Activated gamma-delta T cell treated with Interleukin-2 at 50 U/mL for 16 hours (primary cell): ENCODE data around the gene DCDC1.

Experiments used
- DNase-seq: peaks from one replicate; pipeline ENCODE4 v3.0.0-alpha.2; 2020

The DCDC1 gene

GRCh38 chr11:30895046-30895445, 474.5 kb downstream of the DCDC1 start:
- no peak for DNase-seq

- no peak for DNase-seq
These were observed 476.2 kb downstream of the DCDC1 start for GRCh38 chr11:30893318-30893717.

- DNase-seq: no peak
These were observed 480.3 kb downstream of the DCDC1 start for GRCh38 chr11:30889143-30889794.

- no peak for DNase-seq
These were observed 490.1 kb downstream of the DCDC1 start for GRCh38 chr11:30879322-30880005.

- DNase-seq: no peak
These were observed 491.1 kb downstream of the DCDC1 start for GRCh38 chr11:30878400-30878799.

- no peak for DNase-seq
These were observed 492.7 kb downstream of the DCDC1 start for GRCh38 chr11:30876663-30877396.

GRCh38 chr11:30876228-30876627, 493.3 kb downstream of the DCDC1 start:
- no peak for DNase-seq

GRCh38 chr11:30875806-30876205, 493.7 kb downstream of the DCDC1 start:
- DNase-seq: no peak

GRCh38 chr11:30873924-30874610, 495.5 kb downstream of the DCDC1 start:
- no peak for DNase-seq

- DNase-seq: no peak
These were observed 500.9 kb downstream of the DCDC1 start for GRCh38 chr11:30868626-30869081.

GRCh38 chr11:30863209-30863608, 506.3 kb downstream of the DCDC1 start:
- DNase-seq: no peak

GRCh38 chr11:30861531-30861930, 508.0 kb downstream of the DCDC1 start:
- no peak for DNase-seq

- DNase-seq: no peak
These were observed 508.5 kb downstream of the DCDC1 start for GRCh38 chr11:30861064-30861463.

GRCh38 chr11:30860146-30860545, 509.4 kb downstream of the DCDC1 start:
- no peak for DNase-seq

- no peak for DNase-seq
These were observed 509.9 kb downstream of the DCDC1 start for GRCh38 chr11:30859669-30860068.

GRCh38 chr11:30855383-30856006, 514.0 kb downstream of the DCDC1 start:
- no peak for DNase-seq

- no peak for DNase-seq
These were observed 516.1 kb downstream of the DCDC1 start for GRCh38 chr11:30853439-30853838.

- no peak for DNase-seq
These were observed 516.9 kb downstream of the DCDC1 start for GRCh38 chr11:30852645-30853044.

- no peak for DNase-seq
These were observed 517.4 kb downstream of the DCDC1 start for GRCh38 chr11:30852091-30852490.

GRCh38 chr11:30837252-30837651, 532.3 kb downstream of the DCDC1 start:
- DNase-seq: no peak

- no peak for DNase-seq
These were observed 536.7 kb downstream of the DCDC1 start for GRCh38 chr11:30832831-30833230.

- no peak for DNase-seq
These were observed 538.9 kb downstream of the DCDC1 start for GRCh38 chr11:30830681-30831080.

GRCh38 chr11:30826911-30827310, 542.6 kb downstream of the DCDC1 start:
- DNase-seq: no peak
